Stimulated activated memory B cell treated with anti-CD40 and anti-IgM and Interleukin-4, amounts not matched to agents 10 μg/mL and 1 μg/mL and 100 μg/mL, for 72 hours (primary cell): Measurements from ENCODE around the gene SLC3A2.
A peak's percentile ranks its signal among the peaks of the same experiment; 100 is the strongest.
"Not testable (repeated sequence)": the region's sequence is repeated elsewhere in the genome, so short reads cannot be mapped to it uniquely, and the experiment has no call there.

Experiments used
- ATAC-seq: fragments of 150-1000 bp; cut with Tn5 transposase; 2 replicates; pipeline ENCODE4 v1.10.0; 2021
- H3K27ac Mint-ChIP-seq: one replicate; pipeline ENCODE4 v1.8.0; 2022; ENCODE audit warnings: mild to moderate bottlenecking, mixed read lengths
- H3K27me3 Mint-ChIP-seq: one replicate; pipeline ENCODE4 v1.8.0; 2022; ENCODE audit warnings: mixed read lengths
- H3K36me3 Mint-ChIP-seq: one replicate; pipeline ENCODE4 v1.8.0; 2022; ENCODE audit warnings: mixed read lengths
- H3K4me1 Mint-ChIP-seq: one replicate; pipeline ENCODE4 v1.8.0; 2022; ENCODE audit warnings: mixed read lengths
- H3K4me3 Mint-ChIP-seq: one replicate; pipeline ENCODE4 v1.8.0; 2022; ENCODE audit warnings: mild to moderate bottlenecking, moderate library complexity, mixed read lengths
- H3K9me3 Mint-ChIP-seq: one replicate; pipeline ENCODE4 v1.8.0; 2022; ENCODE audit warnings: mixed read lengths

Gene SLC3A2

DNA sequence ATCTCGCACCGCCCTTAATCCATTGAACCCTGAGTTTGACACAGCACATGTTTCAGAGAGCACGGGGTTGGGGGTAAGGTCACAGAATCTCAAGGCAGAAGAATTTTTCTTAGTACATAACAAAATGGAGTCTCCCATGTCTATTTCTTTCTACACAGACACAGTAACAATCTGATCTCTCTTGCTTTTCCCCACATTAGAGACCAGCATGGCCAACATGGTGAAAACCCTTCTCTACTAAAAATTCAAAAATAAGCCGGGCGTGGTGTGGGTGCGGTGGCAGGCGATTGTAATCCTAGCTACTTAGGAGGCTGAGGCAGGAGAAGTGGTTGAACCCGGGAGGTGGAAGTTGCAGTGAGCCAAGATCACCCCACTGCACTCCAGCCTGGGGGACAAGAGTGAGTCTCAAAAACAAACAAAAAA is 21.4 kb upstream of the SLC3A2 start:
- not testable (repeated sequence) for H3K9me3 Mint-ChIP-seq, H3K4me3 Mint-ChIP-seq, ATAC-seq, H3K27me3 Mint-ChIP-seq
- peaks cover 53% of the 10 kb centered on the region for H3K4me1 Mint-ChIP-seq
- H3K27ac Mint-ChIP-seq: peak overlapping the region; percentile 11
- H3K36me3 Mint-ChIP-seq: peaks cover 12% of the 10 kb centered on the region

DNA sequence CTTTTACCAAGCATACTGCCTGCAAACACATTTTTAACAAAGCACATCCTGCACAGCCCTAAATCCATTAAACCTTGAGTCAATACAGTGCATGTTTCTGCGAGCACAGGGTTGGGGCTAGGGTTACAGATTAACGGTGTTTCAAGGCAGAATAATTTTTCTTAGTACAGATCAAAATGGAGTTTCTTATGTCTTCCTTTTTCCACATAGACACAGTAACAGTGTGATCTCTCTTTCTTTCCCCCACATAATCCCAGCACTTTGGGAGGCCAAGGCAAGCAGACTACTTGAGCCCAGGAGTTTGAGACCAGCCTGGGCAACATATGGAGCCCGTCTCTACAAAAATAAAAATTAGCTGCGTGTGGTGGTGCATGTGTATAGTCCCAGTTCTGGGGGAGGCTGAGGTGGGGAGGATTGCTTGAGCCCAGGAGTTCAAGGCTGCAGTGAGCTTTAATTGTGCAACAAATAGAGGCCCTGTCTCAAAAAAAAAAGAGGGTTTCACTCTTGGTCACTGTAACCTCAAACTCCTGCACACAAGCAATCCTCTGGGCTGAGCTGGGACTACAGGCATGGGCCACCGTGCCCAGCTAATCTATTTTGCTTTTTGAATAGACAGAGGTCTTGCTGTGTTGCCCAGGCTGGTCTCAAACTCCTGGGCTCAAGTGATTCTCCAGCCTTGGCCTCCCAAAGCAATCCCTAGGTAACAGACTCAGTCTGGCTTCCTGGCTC is 19.7 kb upstream of the SLC3A2 start:
- no peak overlapping the region for H3K4me3 Mint-ChIP-seq
- no peaks in the 10 kb centered on the region for H3K9me3 Mint-ChIP-seq
- peak overlapping the region; percentile 24 for H3K27ac Mint-ChIP-seq
- no peaks in the 10 kb centered on the region for H3K36me3 Mint-ChIP-seq
- no peak for ATAC-seq
- H3K4me1 Mint-ChIP-seq: peaks cover 42% of the 10 kb centered on the region
- H3K27me3 Mint-ChIP-seq: no peaks in the 10 kb centered on the region

DNA sequence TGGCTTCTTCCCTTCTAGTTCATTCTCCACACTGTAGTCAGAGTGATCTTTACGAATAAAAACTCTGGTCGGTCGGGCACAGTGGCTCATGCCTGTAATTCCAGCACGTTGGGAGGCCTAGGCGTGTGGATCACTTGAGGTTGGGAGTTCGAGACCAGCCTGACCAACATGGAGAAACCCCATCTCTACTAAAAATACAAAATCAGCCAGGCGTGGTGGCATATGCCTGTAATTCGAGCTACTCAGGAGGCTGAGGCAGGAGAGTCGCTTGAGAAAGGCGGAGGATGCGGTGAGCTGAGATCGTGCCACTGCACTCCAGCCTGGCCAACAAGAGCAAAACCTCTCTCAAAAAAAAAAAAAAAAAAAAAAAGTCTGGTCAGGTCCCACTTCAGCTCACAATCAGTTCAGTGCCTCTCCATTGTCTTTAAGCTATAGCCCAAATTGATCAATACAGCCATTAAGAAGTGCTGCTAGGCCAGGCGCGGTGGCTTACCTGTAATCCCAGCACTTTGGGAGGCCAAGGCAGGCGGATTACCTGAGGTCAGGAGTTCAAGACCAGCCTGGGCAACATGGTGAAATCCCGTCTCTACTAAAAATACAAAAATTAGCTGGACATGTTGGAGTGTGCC is 19.0 kb upstream of the SLC3A2 start:
- H3K27me3 Mint-ChIP-seq, H3K36me3 Mint-ChIP-seq, H3K4me3 Mint-ChIP-seq, ATAC-seq, H3K9me3 Mint-ChIP-seq: not testable (repeated sequence)
- peaks cover 42% of the 10 kb centered on the region for H3K4me1 Mint-ChIP-seq
- H3K27ac Mint-ChIP-seq: peak overlapping the region; percentile 24

DNA sequence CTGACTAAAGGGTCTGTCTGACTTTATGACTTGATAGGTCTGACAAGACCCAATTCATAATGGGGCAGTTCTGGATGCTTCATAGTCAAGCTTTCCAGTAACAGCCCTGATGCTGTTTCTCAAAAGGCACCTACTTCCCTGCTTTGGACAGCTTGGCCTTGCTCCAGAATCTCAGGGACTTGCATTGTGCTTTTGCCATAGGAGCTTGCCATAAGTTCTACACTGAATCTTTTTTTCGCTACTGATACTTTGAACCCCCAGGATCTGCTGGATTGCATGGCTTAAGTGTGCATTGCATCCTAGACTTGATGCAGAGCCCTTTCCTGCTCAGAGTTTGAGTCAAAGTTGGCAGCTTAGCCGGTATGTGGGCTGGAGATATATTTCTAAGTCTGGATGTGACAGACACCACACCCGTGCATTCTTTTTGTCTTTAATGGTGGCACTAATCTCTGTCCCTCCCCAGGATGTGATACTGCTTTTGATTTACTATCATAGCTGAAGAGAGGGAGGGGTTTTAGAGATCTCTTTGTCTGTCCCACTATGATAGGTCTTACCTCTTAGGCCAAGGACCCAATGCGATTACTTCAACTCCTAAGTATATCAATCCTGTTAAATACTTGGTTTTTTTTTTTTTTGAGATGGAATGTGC is 16.9 kb upstream of the SLC3A2 start:
- Mint-ChIP-seq H3K27ac (no peak overlapping the region), H3K27me3 (no peaks in the 10 kb centered on the region), H3K9me3 (no peaks in the 10 kb centered on the region), H3K4me1 (peaks cover 25% of the 10 kb centered on the region), H3K36me3 (no peaks in the 10 kb centered on the region), H3K4me3 (no peak overlapping the region)
- ATAC-seq: no peak

GRCh38 chr11:62865635-62866034 is 15.1 kb upstream of the SLC3A2 start:
- Mint-ChIP-seq H3K4me3 (no peak overlapping the region), H3K27me3 (no peaks in the 10 kb centered on the region), H3K36me3 (no peaks in the 10 kb centered on the region), H3K9me3 (no peaks in the 10 kb centered on the region), H3K27ac (no peak overlapping the region), H3K4me1 (peaks cover 17% of the 10 kb centered on the region)
- no peak for ATAC-seq

DNA sequence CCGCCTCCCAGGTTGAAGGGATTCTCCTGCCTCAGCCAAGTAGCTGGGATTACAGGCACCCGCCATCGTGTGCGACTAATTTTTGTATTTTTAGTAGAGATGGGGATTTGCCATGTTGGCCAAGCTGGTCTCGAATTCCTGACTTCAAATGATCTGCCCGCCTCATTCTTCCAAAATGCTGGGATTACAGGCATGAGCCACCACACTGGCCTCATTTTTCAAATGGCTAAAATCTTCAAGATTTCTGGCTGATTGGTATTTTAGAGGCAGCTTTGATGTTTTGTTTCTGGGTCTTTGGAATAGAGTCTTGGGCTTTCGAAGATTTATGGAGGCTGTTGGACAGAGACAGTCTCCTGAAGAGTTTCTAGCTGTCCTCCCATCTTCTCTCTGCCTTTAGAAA is 5.8 kb upstream of the SLC3A2 start:
- no peak for ATAC-seq
- no peaks in the 10 kb centered on the region for H3K9me3 Mint-ChIP-seq
- H3K36me3 Mint-ChIP-seq: peaks cover 21% of the 10 kb centered on the region
- no peaks in the 10 kb centered on the region for H3K27me3 Mint-ChIP-seq
- H3K27ac Mint-ChIP-seq: no peak overlapping the region
- H3K4me3 Mint-ChIP-seq: no peak overlapping the region
- H3K4me1 Mint-ChIP-seq: peaks cover 7% of the 10 kb centered on the region

GRCh38 chr11:62875698-62876478 is 4.8 kb upstream of the SLC3A2 start:
- no peaks in the 10 kb centered on the region for H3K27me3 Mint-ChIP-seq
- no peak for ATAC-seq
- no peaks in the 10 kb centered on the region for H3K9me3 Mint-ChIP-seq
- H3K27ac Mint-ChIP-seq: no peak overlapping the region
- no peak overlapping the region for H3K4me3 Mint-ChIP-seq
- peaks cover 24% of the 10 kb centered on the region for H3K36me3 Mint-ChIP-seq
- peaks cover 15% of the 10 kb centered on the region for H3K4me1 Mint-ChIP-seq

- Mint-ChIP-seq H3K27me3 (no peaks in the 10 kb centered on the region), H3K27ac (peak overlapping the region; percentile 39), H3K4me3 (no peak overlapping the region), H3K36me3 (peaks cover 28% of the 10 kb centered on the region), H3K9me3 (no peaks in the 10 kb centered on the region), H3K4me1 (peaks cover 16% of the 10 kb centered on the region)
- ATAC-seq: no peak
These were observed 4.0 kb upstream of the SLC3A2 start for GRCh38 chr11:62876712-62877111.

GRCh38 chr11:62879235-62879978 is 1.3 kb upstream of the SLC3A2 start:
- ATAC-seq: no peak
- H3K4me1 Mint-ChIP-seq: peaks cover 42% of the 10 kb centered on the region
- H3K36me3 Mint-ChIP-seq: peaks cover 50% of the 10 kb centered on the region
- H3K9me3 Mint-ChIP-seq: no peaks in the 10 kb centered on the region
- H3K4me3 Mint-ChIP-seq: peak overlapping the region; percentile 99
- no peaks in the 10 kb centered on the region for H3K27me3 Mint-ChIP-seq
- H3K27ac Mint-ChIP-seq: peak overlapping the region; percentile 97

DNA sequence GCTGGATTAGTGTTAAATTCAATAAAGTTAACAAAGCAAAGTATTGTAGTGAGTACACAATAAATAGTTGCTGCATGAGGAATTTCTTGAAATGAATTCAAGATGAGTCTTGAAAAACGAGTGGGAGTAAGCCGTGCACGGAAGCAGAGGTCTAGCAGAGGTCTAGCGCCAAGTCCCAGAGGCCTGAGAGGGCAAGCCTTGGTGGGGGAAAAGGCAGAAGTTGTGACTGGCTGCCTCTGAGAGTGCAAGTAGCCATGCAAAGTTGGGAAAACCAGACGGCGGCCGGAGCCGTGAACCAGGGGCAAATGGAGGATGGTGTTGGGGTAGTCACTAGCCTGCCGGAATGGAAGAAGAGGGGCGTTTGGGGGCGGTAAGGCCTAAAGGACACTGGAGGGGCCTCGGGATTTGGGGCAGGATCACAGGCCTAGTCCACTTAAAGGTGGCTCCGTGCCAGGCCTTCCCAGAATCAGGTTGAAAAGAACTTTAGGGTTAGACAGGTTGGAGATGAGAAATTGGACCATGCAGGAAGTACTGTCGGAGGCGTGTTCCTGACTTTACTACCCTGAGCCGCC is 379 bp upstream of the SLC3A2 start:
- peak; percentile 67 for ATAC-seq
- peak overlapping the region; percentile 99 for H3K4me3 Mint-ChIP-seq
- H3K27ac Mint-ChIP-seq: peak overlapping the region; percentile 97
- H3K9me3 Mint-ChIP-seq: no peaks in the 10 kb centered on the region
- peaks cover 45% of the 10 kb centered on the region for H3K4me1 Mint-ChIP-seq
- H3K36me3 Mint-ChIP-seq: peaks cover 53% of the 10 kb centered on the region
- H3K27me3 Mint-ChIP-seq: no peaks in the 10 kb centered on the region

DNA sequence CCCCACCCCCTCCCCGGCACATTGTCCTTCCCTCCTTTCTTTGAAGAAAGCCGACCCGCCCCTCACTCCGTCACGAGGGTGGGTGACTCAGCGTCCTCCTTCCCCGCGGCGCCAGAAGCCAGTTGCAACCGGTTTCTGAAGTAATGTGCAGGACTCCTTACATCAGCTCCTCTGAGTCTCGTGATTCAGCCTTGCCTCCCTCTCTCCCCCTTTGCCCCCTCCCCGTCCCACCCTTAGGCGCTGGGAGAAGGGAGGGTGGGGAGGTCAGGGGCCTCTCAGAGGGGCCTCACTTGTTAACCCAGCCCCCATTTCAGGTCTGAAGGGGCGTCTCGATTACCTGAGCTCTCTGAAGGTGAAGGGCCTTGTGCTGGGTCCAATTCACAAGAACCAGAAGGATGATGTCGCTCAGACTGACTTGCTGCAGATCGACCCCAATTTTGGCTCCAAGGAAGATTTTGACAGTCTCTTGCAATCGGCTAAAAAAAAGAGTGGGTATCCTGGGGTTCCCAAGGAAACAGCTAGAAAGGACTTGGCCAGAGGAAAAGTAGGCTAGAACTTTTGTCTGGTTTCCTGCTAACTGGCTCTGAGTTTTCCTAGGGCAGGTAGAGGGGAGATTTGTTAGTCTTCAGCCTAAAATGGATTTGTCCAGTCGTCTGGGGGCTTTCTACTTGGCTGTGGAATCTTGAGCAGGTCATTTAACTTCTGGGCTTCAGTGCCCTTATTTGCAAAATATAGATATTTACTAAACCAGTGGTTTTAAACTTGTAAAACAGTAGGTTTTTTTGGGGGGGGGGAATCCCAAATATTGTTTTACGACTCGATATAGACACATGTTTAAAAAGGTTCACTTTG is 1.1 kb downstream of the SLC3A2 start:
- peak overlapping the region; percentile 99 for H3K4me3 Mint-ChIP-seq
- ATAC-seq: peak; percentile 80
- H3K4me1 Mint-ChIP-seq: peaks cover 49% of the 10 kb centered on the region
- peak overlapping the region; percentile 97 for H3K27ac Mint-ChIP-seq
- no peaks in the 10 kb centered on the region for H3K27me3 Mint-ChIP-seq
- peaks cover 63% of the 10 kb centered on the region for H3K36me3 Mint-ChIP-seq
- no peaks in the 10 kb centered on the region for H3K9me3 Mint-ChIP-seq

DNA sequence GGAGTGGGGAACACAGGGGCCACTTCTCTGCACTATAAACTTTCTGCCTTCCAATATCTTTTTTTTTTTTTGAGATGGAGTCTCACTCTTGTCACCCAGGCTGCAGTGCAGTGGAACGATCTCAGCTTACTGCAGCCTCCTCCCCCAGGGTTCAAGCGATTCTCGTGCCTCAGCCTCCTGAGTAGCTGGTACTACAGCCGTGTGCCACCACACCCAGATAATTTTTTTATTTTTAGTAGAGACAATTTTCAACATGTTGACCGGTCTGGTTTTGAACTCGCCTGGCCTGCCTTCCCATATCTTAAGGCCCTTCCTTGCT is 1.7 kb downstream of the SLC3A2 start:
- H3K27ac Mint-ChIP-seq: peak overlapping the region; percentile 97
- no peaks in the 10 kb centered on the region for H3K27me3 Mint-ChIP-seq
- H3K4me1 Mint-ChIP-seq: peaks cover 49% of the 10 kb centered on the region
- H3K4me3 Mint-ChIP-seq: peak overlapping the region; percentile 99
- no peak for ATAC-seq
- H3K9me3 Mint-ChIP-seq: no peaks in the 10 kb centered on the region
- H3K36me3 Mint-ChIP-seq: peaks cover 63% of the 10 kb centered on the region

- Mint-ChIP-seq H3K27me3 (no peaks in the 10 kb centered on the region), H3K27ac (peak overlapping the region; percentile 97), H3K36me3 (peaks cover 63% of the 10 kb centered on the region), H3K4me3 (peak overlapping the region; percentile 99), H3K9me3 (no peaks in the 10 kb centered on the region), H3K4me1 (peaks cover 49% of the 10 kb centered on the region)
- no peak for ATAC-seq
These were observed 2.2 kb downstream of the SLC3A2 start for GRCh38 chr11:62882788-62883501.
